CD14-positive monocyte (primary cell): ENCODE measurements around the gene SCN9A. TPM values are rescaled to one million over a fixed set of nuclear protein-coding genes. Genes with fewer than 3 reads are reported as not detected.

Experiments used
- DNase-seq, 3 donors: peaks; one replicate each; pipeline ENCODE4 v3.0.0-alpha.2; 2011 to 2022
- H2AFZ ChIP-seq: 2 replicates; pipeline ENCODE4 v1.6.0; 2012; ENCODE audit warnings: mild to moderate bottlenecking, low read depth, low read length, inconsistent platforms; ENCODE audit not compliant: insufficient read depth, poor library complexity, severe bottlenecking
- H3K27ac ChIP-seq, 2 donors: 1 replicate in 1 of 2; 2 replicates in 1 of 2; pipeline ENCODE4 v1.5.1; 2012 to 2013; ENCODE audit warnings: low read length in 2 of 2, control low read depth in 1 of 2, inconsistent platforms in 1 of 2, low read depth in 1 of 2, mild to moderate bottlenecking in 1 of 2
- H3K27me3 ChIP-seq, 2 donors: one replicate each; pipeline versions ENCODE4 v1.6.0 to v1.6.1; 2011 to 2013; ENCODE audit warnings: low read length in 2 of 2; ENCODE audit not compliant: control insufficient read depth in 2 of 2, insufficient read depth in 2 of 2
- H3K36me3 ChIP-seq, 2 donors: replicated peaks in 1 of 2; 1 replicate in 1 of 2; 2 replicates in 1 of 2; pipeline versions ENCODE4 v1.5.1 to v1.6.1; 2012 to 2013; ENCODE audit warnings: low read length in 2 of 2, control low read depth in 1 of 2, inconsistent platforms in 1 of 2, mild to moderate bottlenecking in 1 of 2; ENCODE audit not compliant: insufficient read depth in 2 of 2, control insufficient read depth in 1 of 2
- H3K4me1 ChIP-seq, 2 donors: 1 replicate in 1 of 2; 2 replicates in 1 of 2; pipeline versions ENCODE4 v1.5.1 to v1.6.1; 2012 to 2013; ENCODE audit warnings: low read length in 2 of 2, control low read depth in 1 of 2, inconsistent platforms in 1 of 2, mild to moderate bottlenecking in 1 of 2, moderate library complexity in 1 of 2; ENCODE audit not compliant: insufficient read depth in 2 of 2, control insufficient read depth in 1 of 2
- H3K4me2 ChIP-seq: replicated peaks from 2 replicates; pipeline ENCODE3; 2012; ENCODE audit warnings: low read length, moderate library complexity, mild to moderate bottlenecking; ENCODE audit not compliant: poor library complexity, severe bottlenecking; ENCODE audit errors: extremely low read depth
- H3K4me3 ChIP-seq, 3 experiments: fragments of 200-600 bp in 1 of 3; sonication (generic) in 1 of 3; replicated peaks in 1 of 3; 1 replicate in 2 of 3; 2 replicates in 1 of 3; pipeline ENCODE4 v1.5.1; 2011 to 2013; ENCODE audit warnings: low read length in 3 of 3, mild to moderate bottlenecking in 3 of 3, control low read depth in 2 of 3, low read depth in 2 of 3, inconsistent platforms in 1 of 3, moderate library complexity in 1 of 3
- H3K79me2 ChIP-seq: 2 replicates; pipeline ENCODE4 v1.6.0; 2012; ENCODE audit warnings: mild to moderate bottlenecking, control low read depth, inconsistent platforms, low read length, moderate library complexity; ENCODE audit not compliant: insufficient read depth
- H3K9ac ChIP-seq: 2 replicates; pipeline ENCODE4 v1.6.0; 2017; ENCODE audit warnings: low read length, mild to moderate bottlenecking; ENCODE audit not compliant: insufficient read depth, poor library complexity, severe bottlenecking
- H3K9me3 ChIP-seq, 2 donors: replicated peaks in 1 of 2; 1 replicate in 1 of 2; 2 replicates in 1 of 2; pipeline versions ENCODE4 v1.5.1 to v1.6.1; 2012 to 2013; ENCODE audit warnings: low read length in 2 of 2, control low read depth in 1 of 2; ENCODE audit not compliant: control insufficient read depth in 1 of 2, insufficient read depth in 1 of 2
- H4K20me1 ChIP-seq: 2 replicates; pipeline ENCODE4 v1.6.0; 2012; ENCODE audit warnings: mild to moderate bottlenecking, low read length, control low read depth, moderate library complexity; ENCODE audit not compliant: insufficient read depth
- H3K27ac Mint-ChIP-seq, 7 donors: one replicate each; pipeline ENCODE4 v1.8.0; 2020; ENCODE audit warnings: mild to moderate bottlenecking in 7 of 7, mixed read lengths in 7 of 7, moderate library complexity in 6 of 7, inconsistent platforms in 2 of 7
- H3K27me3 Mint-ChIP-seq, 3 donors: one replicate each; pipeline ENCODE4 v1.8.0; 2021 to 2022; ENCODE audit warnings: low read depth in 3 of 3, mild to moderate bottlenecking in 3 of 3, mixed read lengths in 3 of 3, moderate library complexity in 3 of 3, inconsistent platforms in 1 of 3
- H3K36me3 Mint-ChIP-seq, 2 donors: one replicate each; pipeline ENCODE4 v1.8.0; 2020; ENCODE audit warnings: mixed read lengths in 2 of 2, inconsistent platforms in 1 of 2, mild to moderate bottlenecking in 1 of 2
- H3K4me1 Mint-ChIP-seq: one replicate; pipeline ENCODE4 v1.8.0; 2020; ENCODE audit warnings: mild to moderate bottlenecking, mixed read lengths
- H3K4me3 Mint-ChIP-seq, 2 donors: one replicate each; pipeline ENCODE4 v1.8.0; 2020; ENCODE audit warnings: mild to moderate bottlenecking in 2 of 2, mixed read lengths in 2 of 2, moderate library complexity in 1 of 2
- H3K9me3 Mint-ChIP-seq, 7 donors: one replicate each; pipeline ENCODE4 v1.8.0; 2020 to 2022; ENCODE audit warnings: mixed read lengths in 7 of 7, mild to moderate bottlenecking in 6 of 7, moderate library complexity in 6 of 7, inconsistent platforms in 2 of 7
- WGBS: methylation state at CpG from one replicate; pipeline ENCODE4 v1.1.5; 2013; ENCODE audit warnings: missing lambda C conversion rate; ENCODE audit not compliant: insufficient coverage; 5-methylcytosine and 5-hydroxymethylcytosine counted together
- intact Hi-C, 2 donors: fragments of 100-400 bp; cut with micrococcal nuclease; formaldehyde crosslinking; loops; one replicate each; pipeline versions ENCODE4 v1.15.0 to v1.15.1; 2023
- polyA plus RNA-seq, 3 donors: library from polyadenylated mRNA; depleted of rRNA in 1 of 3; unstranded in 2 of 3; stranded (reverse) in 1 of 3; fragments of 300-500 nt in 2 of 3; fragments of >200 nt in 1 of 3; fragmentation: Illumina TruSeq in 2 of 3; gene quantifications; 1 replicate in 2 of 3; 2 replicates in 1 of 3; pipeline ENCODE4 v1.2.3, GENCODE V29; 2012 to 2021
- TF ChIP-seq, protein P1 (sequence below): fragments of 200-600 bp; IDR thresholded peaks from one replicate; pipeline ENCODE4 v1.8.0; 2022; ENCODE audit warnings: antibody characterized with exemption, mild to moderate bottlenecking

The SCN9A gene
- polyA plus RNA-seq, 3 donors: 0.24 to 0.67 (median 0.26) TPM

DNA sequence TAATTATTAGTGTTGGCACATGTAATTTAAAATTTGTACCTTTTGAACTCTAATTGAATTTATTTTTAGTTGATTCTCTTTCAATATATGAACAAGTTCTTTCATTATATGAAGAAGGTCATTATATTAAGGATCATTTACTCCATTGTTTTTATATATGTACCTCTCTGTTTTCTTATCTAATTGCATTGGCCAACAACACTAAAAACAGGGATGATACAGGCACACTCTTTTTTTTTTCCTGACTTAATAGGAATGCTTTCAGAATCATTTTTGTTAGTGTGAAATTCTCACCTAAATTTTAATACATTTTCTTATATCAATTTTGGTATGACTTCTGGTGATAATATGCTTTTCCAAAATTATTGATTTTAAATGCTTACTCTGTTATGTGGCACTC is 173.0 kb downstream of the SCN9A start:
- TF ChIP-seq, protein P1, sequence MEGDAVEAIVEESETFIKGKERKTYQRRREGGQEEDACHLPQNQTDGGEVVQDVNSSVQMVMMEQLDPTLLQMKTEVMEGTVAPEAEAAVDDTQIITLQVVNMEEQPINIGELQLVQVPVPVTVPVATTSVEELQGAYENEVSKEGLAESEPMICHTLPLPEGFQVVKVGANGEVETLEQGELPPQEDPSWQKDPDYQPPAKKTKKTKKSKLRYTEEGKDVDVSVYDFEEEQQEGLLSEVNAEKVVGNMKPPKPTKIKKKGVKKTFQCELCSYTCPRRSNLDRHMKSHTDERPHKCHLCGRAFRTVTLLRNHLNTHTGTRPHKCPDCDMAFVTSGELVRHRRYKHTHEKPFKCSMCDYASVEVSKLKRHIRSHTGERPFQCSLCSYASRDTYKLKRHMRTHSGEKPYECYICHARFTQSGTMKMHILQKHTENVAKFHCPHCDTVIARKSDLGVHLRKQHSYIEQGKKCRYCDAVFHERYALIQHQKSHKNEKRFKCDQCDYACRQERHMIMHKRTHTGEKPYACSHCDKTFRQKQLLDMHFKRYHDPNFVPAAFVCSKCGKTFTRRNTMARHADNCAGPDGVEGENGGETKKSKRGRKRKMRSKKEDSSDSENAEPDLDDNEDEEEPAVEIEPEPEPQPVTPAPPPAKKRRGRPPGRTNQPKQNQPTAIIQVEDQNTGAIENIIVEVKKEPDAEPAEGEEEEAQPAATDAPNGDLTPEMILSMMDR: no peak
- Mint-ChIP-seq H3K27me3 (peaks cover 0 to 1% (median 0%) of the 10 kb centered on the region in 3 donors), H3K9me3 (peaks cover 0 to 17% (median 9%) of the 10 kb centered on the region in 7 donors), H3K27ac (no peak overlapping the region), H3K4me1 (no peaks in the 10 kb centered on the region), H3K4me3 (no peak overlapping the region), H3K36me3 (no peaks in the 10 kb centered on the region)
- Histone ChIP-seq H4K20me1 (no peaks in the 10 kb centered on the region), H2AFZ (no peak overlapping the region), H3K79me2 (no peaks in the 10 kb centered on the region), H3K27ac (no peak overlapping the region), H3K4me2 (no peak overlapping the region), H3K4me1 (no peaks in the 10 kb centered on the region), H3K36me3 (no peaks in the 10 kb centered on the region), H3K9ac (no peak overlapping the region), H3K27me3 (no peaks in the 10 kb centered on the region), H3K4me3 (no peak overlapping the region), H3K9me3 (peaks cover 0 to 3% of the 10 kb centered on the region in 2 donors)
- no peak for DNase-seq
- intact Hi-C loops: no loop called here

DNA sequence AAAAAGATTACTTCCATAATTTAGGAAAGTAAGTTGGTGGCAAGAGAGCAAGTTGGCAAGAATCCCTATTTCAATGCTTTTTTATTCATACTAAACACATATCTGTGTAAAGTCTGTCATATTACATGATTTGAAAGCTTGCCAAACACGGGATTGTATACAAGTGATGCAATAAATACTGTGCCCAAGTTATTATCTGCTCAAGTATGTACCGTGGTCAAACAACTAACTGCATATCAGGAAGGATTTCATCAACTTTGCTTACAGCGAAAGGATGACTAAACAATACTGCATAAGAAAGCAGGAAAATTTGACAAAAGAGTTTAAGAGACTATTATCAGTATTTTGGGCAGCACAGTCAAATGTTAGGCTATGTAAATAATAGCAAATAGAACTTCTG is 178.3 kb downstream of the SCN9A start:
- intact Hi-C loops: no loop called here
- WGBS: no CpG with 5 or more reads among the region's 3 CpGs
- H3K36me3 Mint-ChIP-seq: no peaks in the 10 kb centered on the region
- Histone ChIP-seq H3K4me3 (no peak overlapping the region), H3K27me3 (no peaks in the 10 kb centered on the region), H3K79me2 (no peaks in the 10 kb centered on the region), H3K9ac (no peak overlapping the region), H3K36me3 (no peaks in the 10 kb centered on the region), H4K20me1 (no peaks in the 10 kb centered on the region), H2AFZ (no peak overlapping the region), H3K9me3 (no peaks in the 10 kb centered on the region), H3K4me1 (no peaks in the 10 kb centered on the region), H3K4me2 (no peak overlapping the region), H3K27ac (no peak overlapping the region)
- no peak overlapping the region for H3K4me3 Mint-ChIP-seq
- no peak for DNase-seq
- H3K27ac Mint-ChIP-seq: no peak overlapping the region
- H3K27me3 Mint-ChIP-seq: peaks cover 0 to 1% (median 0%) of the 10 kb centered on the region in 3 donors
- TF ChIP-seq, protein P1: no peak
- peaks cover 0 to 6% (median 0%) of the 10 kb centered on the region in 7 donors for H3K9me3 Mint-ChIP-seq
- H3K4me1 Mint-ChIP-seq: no peaks in the 10 kb centered on the region
